Measurements from ENCODE around the gene IGSF8.

The IGSF8 gene

GRCh38 chr1:160068225-160068624, 30.2 kb downstream of the IGSF8 start:
- H3K4me3 ChIP-seq (replicated peaks; ENCODE audit: low read depth, low read length), result no peak overlapping the region
- DNase-seq (ENCODE audit: extremely low read depth, low read depth), result no peak

GRCh38 chr1:160066829-160067745, 31.3 kb downstream of the IGSF8 start:
- no peak for DNase-seq (ENCODE audit: extremely low read depth, low read depth)
- no peak overlapping the region for H3K4me3 ChIP-seq (replicated peaks; ENCODE audit: low read depth, low read length)
- no peak for TF ChIP-seq CTCF (IDR thresholded peaks at IDR 0.05; ENCODE audit: low read depth, low read length, missing control alignments)

More at GRCh38 chr1:160068225-160068624, 30.2 kb downstream of the IGSF8 start:
- no peak for TF ChIP-seq CTCF (IDR thresholded peaks at IDR 0.05; ENCODE audit: low read depth, low read length, missing control alignments)

- no peak overlapping the region for H3K4me3 ChIP-seq (replicated peaks; ENCODE audit: low read depth, low read length)
- TF ChIP-seq CTCF (IDR thresholded peaks at IDR 0.05; ENCODE audit: low read depth, low read length, missing control alignments), result no peak
- DNase-seq (ENCODE audit: extremely low read depth, low read depth), result no peak
Measured at GRCh38 chr1:160064746-160065145, 33.7 kb downstream of the IGSF8 start.

- no peak for TF ChIP-seq CTCF (IDR thresholded peaks at IDR 0.05; ENCODE audit: low read depth, low read length, missing control alignments)
Measured at GRCh38 chr1:160064164-160064563, 34.3 kb downstream of the IGSF8 start.

GRCh38 chr1:160063176-160063575, 35.2 kb downstream of the IGSF8 start:
- no peak for TF ChIP-seq CTCF (IDR thresholded peaks at IDR 0.05; ENCODE audit: low read depth, low read length, missing control alignments)
- H3K4me3 ChIP-seq (replicated peaks; ENCODE audit: low read depth, low read length), result no peak overlapping the region
- no peak for DNase-seq (ENCODE audit: extremely low read depth, low read depth)

More at GRCh38 chr1:160064164-160064563, 34.3 kb downstream of the IGSF8 start:
- H3K4me3 ChIP-seq (replicated peaks; ENCODE audit: low read depth, low read length), result no peak overlapping the region
- no peak for DNase-seq (ENCODE audit: extremely low read depth, low read depth)

- TF ChIP-seq CTCF (IDR thresholded peaks at IDR 0.05; ENCODE audit: low read depth, low read length, missing control alignments), result no peak
- DNase-seq (ENCODE audit: extremely low read depth, low read depth), result no peak
- H3K4me3 ChIP-seq (replicated peaks; ENCODE audit: low read depth, low read length), result no peak overlapping the region
Measured at GRCh38 chr1:160062230-160062532, 36.2 kb downstream of the IGSF8 start.

Data from HFF-Myc (cell line).